DOHH2 (cell line): ENCODE measurements around the gene TP53BP2.

Source experiments
- H3F3A ChIP-seq: fragments of 200-600 bp; sonication (generic), shearing (Covaris generic); 2 replicates; pipeline ENCODE4 v1.6.0; 2016; ENCODE audit warnings: antibody characterized with exemption, mild to moderate bottlenecking; ENCODE audit not compliant: control insufficient read depth, insufficient read depth
- H3K27ac ChIP-seq: fragments of 200-600 bp; sonication (generic); 2 replicates; pipeline ENCODE4 v1.5.1; 2014; ENCODE audit warnings: low read depth, mild to moderate bottlenecking, low read length, moderate library complexity
- H3K27me3 ChIP-seq: fragments of 200-600 bp; sonication (generic); 2 replicates; pipeline ENCODE4 v1.6.1; 2014; ENCODE audit warnings: mild to moderate bottlenecking, low read length, mixed read lengths; ENCODE audit not compliant: control insufficient read depth
- H3K36me3 ChIP-seq: fragments of 200-600 bp; sonication (generic); 2 replicates; pipeline ENCODE4 v1.6.1; 2014; ENCODE audit warnings: mild to moderate bottlenecking, low read length, moderate library complexity, mixed read lengths; ENCODE audit not compliant: control insufficient read depth
- H3K4me1 ChIP-seq: fragments of 200-600 bp; sonication (generic); 2 replicates; pipeline ENCODE4 v1.6.1; 2014; ENCODE audit warnings: mild to moderate bottlenecking, low read length, mixed read lengths; ENCODE audit not compliant: control insufficient read depth
- H3K4me2 ChIP-seq: fragments of 200-600 bp; sonication (generic); 2 replicates; pipeline ENCODE4 v1.6.0; 2014; ENCODE audit warnings: mild to moderate bottlenecking, low read length, moderate library complexity
- H3K4me3 ChIP-seq: fragments of 200-600 bp; sonication (generic); 2 replicates; pipeline ENCODE4 v1.5.1; 2014; ENCODE audit warnings: mild to moderate bottlenecking, low read length, mixed read lengths
- H3K79me2 ChIP-seq: fragments of 200-600 bp; sonication (generic); 2 replicates; pipeline ENCODE4 v1.6.1; 2014; ENCODE audit warnings: mild to moderate bottlenecking, low read length, mixed read lengths; ENCODE audit not compliant: control insufficient read depth
- H3K9me2 ChIP-seq: fragments of 200-600 bp; sonication (generic); replicated peaks from 2 replicates; pipeline ENCODE4 v1.6.1; 2014; ENCODE audit warnings: mild to moderate bottlenecking, low read length, mixed read lengths; ENCODE audit not compliant: control insufficient read depth
- H3K9me3 ChIP-seq: fragments of 200-600 bp; sonication (generic); 2 replicates; pipeline ENCODE4 v1.6.1; 2014; ENCODE audit warnings: antibody characterized with exemption, low read length, mixed read lengths; ENCODE audit not compliant: control insufficient read depth, insufficient read depth
- H4K20me1 ChIP-seq: fragments of 200-600 bp; sonication (generic); 2 replicates; pipeline ENCODE4 v1.6.0; 2014; ENCODE audit warnings: low read depth, mild to moderate bottlenecking, antibody characterized with exemption, low read length, moderate library complexity; ENCODE audit not compliant: control insufficient read depth, insufficient read depth
- EZH2phosphoT487 ChIP-seq: fragments of 200-600 bp; sonication (generic); IDR thresholded peaks from 2 replicates; pipeline ENCODE4 v1.6.1; 2017; ENCODE audit warnings: borderline replicate concordance, mild to moderate bottlenecking, antibody characterized with exemption, low read length, moderate library complexity, mixed read lengths
- TF ChIP-seq, protein P1 (sequence below): fragments of 200-600 bp; sonication (generic); IDR thresholded peaks from one replicate; pipeline ENCODE4 v1.5.1; 2014; ENCODE audit warnings: antibody characterized with exemption, mild to moderate bottlenecking, low read depth, low read length; ENCODE audit not compliant: poor library complexity, severe bottlenecking

Gene TP53BP2

DNA sequence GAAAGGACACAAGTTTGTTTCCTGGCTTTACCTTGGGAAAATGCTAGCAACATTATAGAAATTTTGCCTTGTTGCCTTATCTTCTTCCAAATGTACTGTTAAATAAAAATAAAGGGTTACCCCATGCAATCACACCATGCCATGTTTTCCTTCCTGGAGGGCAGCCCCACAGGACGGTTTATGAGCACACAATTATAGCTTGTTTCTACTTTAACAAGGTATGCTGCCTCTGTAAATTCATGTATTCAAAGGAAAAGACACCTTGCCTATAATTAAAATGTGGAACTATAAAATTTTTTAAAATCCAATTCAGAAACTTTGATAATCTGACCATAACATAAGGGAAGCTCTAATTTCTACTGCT lies 70.1 kb downstream of the TP53BP2 start:
- no peak for TF ChIP-seq EZH2phosphoT487
- TF ChIP-seq, protein P1, sequence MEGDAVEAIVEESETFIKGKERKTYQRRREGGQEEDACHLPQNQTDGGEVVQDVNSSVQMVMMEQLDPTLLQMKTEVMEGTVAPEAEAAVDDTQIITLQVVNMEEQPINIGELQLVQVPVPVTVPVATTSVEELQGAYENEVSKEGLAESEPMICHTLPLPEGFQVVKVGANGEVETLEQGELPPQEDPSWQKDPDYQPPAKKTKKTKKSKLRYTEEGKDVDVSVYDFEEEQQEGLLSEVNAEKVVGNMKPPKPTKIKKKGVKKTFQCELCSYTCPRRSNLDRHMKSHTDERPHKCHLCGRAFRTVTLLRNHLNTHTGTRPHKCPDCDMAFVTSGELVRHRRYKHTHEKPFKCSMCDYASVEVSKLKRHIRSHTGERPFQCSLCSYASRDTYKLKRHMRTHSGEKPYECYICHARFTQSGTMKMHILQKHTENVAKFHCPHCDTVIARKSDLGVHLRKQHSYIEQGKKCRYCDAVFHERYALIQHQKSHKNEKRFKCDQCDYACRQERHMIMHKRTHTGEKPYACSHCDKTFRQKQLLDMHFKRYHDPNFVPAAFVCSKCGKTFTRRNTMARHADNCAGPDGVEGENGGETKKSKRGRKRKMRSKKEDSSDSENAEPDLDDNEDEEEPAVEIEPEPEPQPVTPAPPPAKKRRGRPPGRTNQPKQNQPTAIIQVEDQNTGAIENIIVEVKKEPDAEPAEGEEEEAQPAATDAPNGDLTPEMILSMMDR, result no peak
- Histone ChIP-seq H3K27ac (no peak overlapping the region), H3K9me3 (no peaks in the 10 kb centered on the region), H4K20me1 (no peaks in the 10 kb centered on the region), H3K27me3 (no peaks in the 10 kb centered on the region), H3K36me3 (peaks cover 28% of the 10 kb centered on the region), H3K9me2 (no peaks in the 10 kb centered on the region), H3K4me2 (no peak overlapping the region), H3F3A (no peaks in the 10 kb centered on the region), H3K4me1 (peaks cover 4% of the 10 kb centered on the region; the same call in 1 of the 2 replicates), H3K4me3 (no peak overlapping the region), H3K79me2 (no peaks in the 10 kb centered on the region)

DNA sequence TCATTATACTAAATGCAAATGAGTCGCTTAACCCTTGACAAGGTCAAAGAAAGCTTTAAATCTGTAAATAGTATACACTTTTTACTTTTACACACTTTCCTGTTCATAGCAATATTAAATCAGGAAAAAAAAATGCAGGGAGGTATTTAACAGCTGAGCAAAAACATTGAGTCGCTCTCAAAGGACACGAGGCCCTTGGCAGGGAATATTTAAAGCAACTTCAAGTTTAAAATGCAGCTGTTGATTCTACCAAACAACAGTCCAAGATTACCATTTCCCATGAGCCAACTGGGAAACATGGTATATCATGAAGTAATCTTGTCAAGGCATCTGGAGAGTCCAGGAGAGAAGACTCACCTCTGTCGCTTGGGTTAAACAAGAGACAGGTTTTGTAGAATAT lies 70.7 kb downstream of the TP53BP2 start:
- Histone ChIP-seq H3K79me2 (no peaks in the 10 kb centered on the region), H3F3A (no peaks in the 10 kb centered on the region), H3K4me1 (peaks cover 4% of the 10 kb centered on the region; the same call in 1 of the 2 replicates), H4K20me1 (no peaks in the 10 kb centered on the region), H3K4me2 (no peak overlapping the region), H3K4me3 (no peak overlapping the region), H3K36me3 (peaks cover 22% of the 10 kb centered on the region), H3K9me3 (no peaks in the 10 kb centered on the region), H3K27me3 (no peaks in the 10 kb centered on the region), H3K27ac (no peak overlapping the region), H3K9me2 (no peaks in the 10 kb centered on the region)
- no peak for TF ChIP-seq EZH2phosphoT487
- TF ChIP-seq, protein P1, result no peak

DNA sequence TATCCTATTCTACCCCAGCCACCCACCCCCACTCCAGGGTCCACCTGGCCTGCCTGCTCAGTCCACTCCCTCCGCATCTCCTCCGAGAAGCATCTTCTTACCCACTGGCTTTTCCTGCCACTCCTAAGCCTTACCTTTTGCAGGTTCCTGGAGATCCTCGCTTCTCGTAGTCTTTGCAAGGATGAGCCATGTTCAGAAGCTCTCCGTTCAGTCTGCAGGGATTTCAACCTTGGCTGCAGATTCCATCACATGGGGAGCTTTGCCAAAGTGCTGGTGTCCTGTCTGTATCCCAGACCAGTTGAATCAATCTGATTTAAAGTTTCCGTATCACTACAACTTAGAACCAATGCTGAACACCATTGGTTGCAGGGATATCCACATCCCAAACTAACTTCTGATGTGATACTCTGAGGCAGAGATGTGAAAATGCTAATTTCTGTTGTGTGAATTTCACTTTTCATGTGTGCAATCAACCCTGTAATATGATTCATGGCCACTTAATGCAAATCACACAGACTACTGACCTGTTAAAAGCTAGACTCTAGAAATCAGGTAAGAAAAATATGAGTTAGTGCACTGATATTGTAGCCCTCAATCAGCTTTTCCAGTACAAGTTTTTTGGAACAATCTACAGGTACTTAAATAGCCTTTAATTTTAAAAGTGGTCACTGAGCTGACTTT lies 71.5 kb downstream of the TP53BP2 start:
- no peak for TF ChIP-seq EZH2phosphoT487
- TF ChIP-seq, protein P1, result no peak
- H3F3A ChIP-seq, result no peaks in the 10 kb centered on the region
- no peak overlapping the region for H3K27ac ChIP-seq
- no peaks in the 10 kb centered on the region for H3K27me3 ChIP-seq
- H4K20me1 ChIP-seq, result no peaks in the 10 kb centered on the region
- no peaks in the 10 kb centered on the region for H3K79me2 ChIP-seq
- no peaks in the 10 kb centered on the region for H3K9me3 ChIP-seq
- peaks cover 20% of the 10 kb centered on the region for H3K36me3 ChIP-seq
- H3K9me2 ChIP-seq, result no peaks in the 10 kb centered on the region
- H3K4me2 ChIP-seq, result no peak overlapping the region
- peaks cover 4% of the 10 kb centered on the region; the same call in 1 of the 2 replicates for H3K4me1 ChIP-seq
- H3K4me3 ChIP-seq, result no peak overlapping the region
